Measurements from ENCODE around the gene OTX1.

Gene OTX1

DNA sequence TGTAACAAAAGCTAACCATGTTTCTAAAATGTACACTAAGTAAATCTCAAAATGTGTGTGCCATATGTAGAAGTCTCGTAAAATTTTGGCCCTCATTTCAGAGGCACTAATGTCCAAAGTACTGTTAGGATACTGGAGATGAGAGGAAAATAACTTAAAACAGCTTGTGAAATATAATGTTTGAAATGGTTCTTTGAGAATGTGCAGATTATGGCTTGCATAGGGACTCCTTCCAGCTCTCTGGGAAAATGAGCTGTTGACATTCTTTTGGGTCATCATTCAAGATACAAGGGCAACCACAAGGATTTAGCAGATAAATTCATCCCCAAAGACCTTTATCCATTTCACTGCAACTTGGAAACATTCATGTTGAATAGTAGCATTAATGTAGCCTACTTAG lies 38.1 kb upstream of the OTX1 start:
- TF ChIP-seq SIN3A (IDR thresholded peaks at IDR 0.05; ENCODE audit: borderline replicate concordance, insufficient read depth, low read length) (no peak), FOXP2 (optimal IDR thresholded peaks at IDR 0.05; ENCODE audit: borderline replicate concordance, extremely low read depth, extremely low read length, insufficient read depth) (no peak)

- TF ChIP-seq FOXP2 (optimal IDR thresholded peaks at IDR 0.05; ENCODE audit: borderline replicate concordance, extremely low read depth, extremely low read length, insufficient read depth) (no peak), POLR2AphosphoS5 (IDR thresholded peaks at IDR 0.05; ENCODE audit: low read depth, low read length) (no peak), REST (IDR thresholded peaks at IDR 0.05; ENCODE audit: insufficient read depth in 1 of 2, low read depth in 2 of 2, low read length in 2 of 2) (no peak), TAF1 (IDR thresholded peaks at IDR 0.05; ENCODE audit: borderline replicate concordance, insufficient read depth, low read length) (no peak), SIN3A (IDR thresholded peaks at IDR 0.05; ENCODE audit: borderline replicate concordance, insufficient read depth, low read length) (no peak)
Observed at GRCh38 chr2:63013438-63013837, 37.2 kb upstream of the OTX1 start.

GRCh38 chr2:63015389-63015788 lies 35.2 kb upstream of the OTX1 start:
- TF ChIP-seq SIN3A (IDR thresholded peaks at IDR 0.05; ENCODE audit: borderline replicate concordance, insufficient read depth, low read length), result no peak
- TF ChIP-seq POLR2AphosphoS5 (IDR thresholded peaks at IDR 0.05; ENCODE audit: low read depth, low read length), result no peak
- TF ChIP-seq FOXP2 (optimal IDR thresholded peaks at IDR 0.05; ENCODE audit: borderline replicate concordance, extremely low read depth, extremely low read length, insufficient read depth), result no peak
- no peak for TF ChIP-seq TAF1 (IDR thresholded peaks at IDR 0.05; ENCODE audit: borderline replicate concordance, insufficient read depth, low read length)
- no peak for TF ChIP-seq REST (IDR thresholded peaks at IDR 0.05; ENCODE audit: insufficient read depth in 1 of 2, low read depth in 2 of 2, low read length in 2 of 2)

GRCh38 chr2:63018439-63018838 lies 32.2 kb upstream of the OTX1 start:
- TF ChIP-seq TAF1 (IDR thresholded peaks at IDR 0.05; ENCODE audit: borderline replicate concordance, insufficient read depth, low read length) (no peak), FOXP2 (optimal IDR thresholded peaks at IDR 0.05; ENCODE audit: borderline replicate concordance, extremely low read depth, extremely low read length, insufficient read depth) (no peak), POLR2AphosphoS5 (IDR thresholded peaks at IDR 0.05; ENCODE audit: low read depth, low read length) (no peak), REST (IDR thresholded peaks at IDR 0.05; ENCODE audit: insufficient read depth in 1 of 2, low read depth in 2 of 2, low read length in 2 of 2) (no peak), SIN3A (IDR thresholded peaks at IDR 0.05; ENCODE audit: borderline replicate concordance, insufficient read depth, low read length) (no peak)

GRCh38 chr2:63023444-63023843 lies 27.2 kb upstream of the OTX1 start:
- TF ChIP-seq REST (IDR thresholded peaks at IDR 0.05; ENCODE audit: insufficient read depth in 1 of 2, low read depth in 2 of 2, low read length in 2 of 2) (no peak), FOXP2 (optimal IDR thresholded peaks at IDR 0.05; ENCODE audit: borderline replicate concordance, extremely low read depth, extremely low read length, insufficient read depth) (no peak), SIN3A (IDR thresholded peaks at IDR 0.05; ENCODE audit: borderline replicate concordance, insufficient read depth, low read length) (no peak), TAF1 (IDR thresholded peaks at IDR 0.05; ENCODE audit: borderline replicate concordance, insufficient read depth, low read length) (no peak), POLR2AphosphoS5 (IDR thresholded peaks at IDR 0.05; ENCODE audit: low read depth, low read length) (no peak)

Data from PFSK-1 (cell line).